Activated CD4-positive, alpha-beta T cell treated with anti-CD3 and anti-CD28 coated beads, Interleukin-2, amount 50 U/mL, for 4 hours (primary cell): ENCODE measurements around the gene COL2A1.
"Not testable (repeated sequence)": the region's sequence is repeated elsewhere in the genome, so short reads cannot be mapped to it uniquely, and the experiment has no call there.

Experiments
- DNase-seq, 2 experiments: peaks; one replicate each; pipeline ENCODE4 v3.0.0-alpha.2; 2020

COL2A1 gene

DNA sequence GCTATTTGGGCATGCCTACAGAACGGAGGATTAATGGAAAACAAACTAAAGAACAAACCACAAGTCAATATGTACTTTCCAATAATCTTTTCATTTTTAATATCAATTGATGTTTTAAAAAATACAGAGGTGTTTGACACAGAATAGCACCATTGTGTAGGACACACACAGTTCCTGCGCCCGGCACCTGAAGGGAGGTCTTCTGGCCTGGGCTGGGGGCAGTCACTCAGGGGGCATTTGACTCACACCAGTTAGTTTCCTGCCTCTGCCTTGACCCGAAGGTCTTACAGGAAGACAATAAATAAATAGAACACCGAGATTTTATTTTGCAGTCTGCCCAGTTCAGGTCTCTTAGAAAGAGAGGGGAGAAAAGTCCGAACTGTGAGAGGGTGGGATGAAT is 31.4 kb downstream of the COL2A1 start:
- DNase-seq: no peak

DNA sequence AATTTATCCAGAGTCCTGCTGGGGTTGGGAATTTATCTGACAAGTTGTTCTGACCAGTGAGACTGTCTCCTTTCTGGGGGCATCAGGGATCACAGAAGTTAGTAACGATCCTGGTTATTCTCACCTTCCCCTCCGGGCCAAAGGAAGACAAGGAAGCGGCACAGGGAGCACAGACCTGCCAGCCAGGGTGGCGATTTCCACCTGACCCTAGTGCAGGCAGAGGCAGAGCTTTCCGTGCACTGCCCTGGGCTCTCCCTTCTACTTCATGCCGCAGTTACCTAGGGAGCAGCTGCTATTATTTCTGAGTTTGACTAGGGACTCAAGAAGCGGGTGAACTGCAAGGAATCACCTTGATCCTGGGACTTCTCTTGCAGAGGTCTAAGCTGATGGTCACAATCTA is 33.4 kb downstream of the COL2A1 start:
- no peak for DNase-seq

DNA sequence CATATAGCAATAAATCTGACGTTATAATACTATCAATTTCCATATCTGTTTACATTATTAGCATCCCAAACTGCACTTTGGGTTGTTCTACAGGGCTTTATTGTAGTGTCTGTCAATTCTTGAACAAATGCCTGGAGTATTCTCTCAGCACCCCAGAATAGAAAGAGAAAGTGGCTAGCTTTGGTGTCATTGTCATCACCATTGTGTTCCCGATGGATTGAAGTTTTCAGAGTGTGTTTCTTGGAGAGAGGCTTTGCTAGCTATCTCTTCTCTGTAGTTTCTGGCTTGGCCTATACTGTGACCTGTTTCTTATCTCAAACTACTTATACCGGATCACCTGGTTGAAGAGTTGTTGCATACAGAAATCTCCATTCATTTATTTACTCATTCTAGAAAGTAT is 34.4 kb downstream of the COL2A1 start:
- no peak for DNase-seq

DNA sequence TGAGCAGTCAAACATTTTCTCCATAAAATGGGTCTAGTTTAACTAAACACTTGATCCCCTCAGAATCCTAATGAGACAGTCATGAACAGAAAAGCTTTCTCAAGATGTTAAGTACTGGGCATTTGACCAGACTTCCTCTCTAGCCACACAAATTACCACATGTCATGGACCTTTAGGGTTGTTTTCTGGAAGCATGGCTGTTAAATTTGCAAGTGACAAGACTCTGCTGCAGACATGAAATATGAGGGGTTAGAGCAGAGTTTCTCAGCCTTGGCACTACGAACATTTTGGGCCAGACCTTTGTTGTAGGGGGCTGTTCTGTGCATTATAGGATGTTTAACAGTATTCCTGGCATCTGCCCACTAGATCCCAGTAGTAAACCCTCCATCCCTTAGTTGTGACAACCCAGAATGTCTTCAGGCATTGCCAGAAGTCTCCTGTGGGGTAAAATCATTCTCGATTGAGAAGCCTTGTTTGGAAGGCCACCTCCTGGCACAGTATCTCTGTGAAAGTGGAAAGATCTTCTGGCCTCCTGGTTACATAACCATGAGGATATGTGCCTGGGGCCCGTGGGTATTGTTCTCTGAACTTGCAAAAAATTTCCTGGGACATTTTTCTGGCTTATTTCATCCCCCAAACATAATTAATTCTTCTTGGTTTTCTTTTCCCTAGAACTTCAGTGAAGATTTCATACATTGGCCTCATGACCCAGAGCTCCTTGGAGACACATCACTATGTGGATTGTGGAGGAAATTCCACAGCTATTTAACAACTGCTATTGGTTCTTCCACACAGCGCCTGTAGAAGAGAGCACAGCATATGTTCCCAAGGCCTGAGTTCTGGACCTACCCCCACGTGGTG is 36.6 kb downstream of the COL2A1 start:
- no peak for DNase-seq

DNA sequence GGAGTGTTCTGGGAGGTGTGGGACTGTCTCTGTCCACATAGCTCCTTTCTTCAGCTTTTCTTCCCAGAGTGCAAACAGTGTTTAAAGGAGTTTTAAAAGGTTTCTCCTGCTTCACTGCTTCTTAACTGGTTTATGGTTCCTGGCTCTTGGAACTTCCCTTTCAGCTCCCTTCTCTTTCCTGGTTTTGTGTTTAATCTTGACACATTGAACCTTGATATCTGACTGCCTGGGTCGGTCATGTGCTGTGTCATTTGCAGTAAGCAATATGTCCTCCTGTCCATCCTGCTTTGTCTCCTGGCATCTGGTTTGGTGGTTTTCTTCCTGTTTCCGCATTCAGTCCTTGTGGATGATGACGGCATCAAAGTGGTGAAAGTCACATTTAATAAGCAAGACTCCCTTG is 38.7 kb downstream of the COL2A1 start:
- DNase-seq: no peak

DNA sequence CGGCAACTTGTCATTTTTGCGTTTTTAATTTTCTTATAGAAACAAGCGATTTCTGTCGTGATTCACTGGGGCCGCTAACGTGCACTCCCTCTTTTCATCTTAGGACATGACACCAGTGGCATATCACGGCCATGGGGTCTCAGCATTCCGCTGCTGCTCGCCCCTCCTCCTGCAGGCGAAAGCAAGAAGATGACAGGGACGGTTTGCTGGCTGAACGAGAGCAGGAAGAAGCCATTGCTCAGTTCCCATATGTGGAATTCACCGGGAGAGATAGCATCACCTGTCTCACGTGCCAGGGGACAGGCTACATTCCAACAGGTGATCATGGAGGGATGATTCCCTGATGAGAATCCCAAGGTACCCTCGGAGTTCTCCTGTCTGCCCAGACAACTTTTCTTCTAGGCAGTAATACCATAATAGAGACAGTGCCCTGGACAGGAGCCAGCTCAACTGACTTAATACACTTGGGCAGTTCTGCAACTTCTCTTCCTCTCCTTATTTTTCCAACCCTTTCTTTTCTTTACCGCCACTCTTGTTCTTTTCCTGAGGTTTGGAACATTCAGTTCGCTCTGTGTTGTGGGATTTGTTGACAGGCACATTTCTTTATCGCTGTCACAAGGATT is 40.1 kb downstream of the COL2A1 start:
- DNase-seq: no peak

DNA sequence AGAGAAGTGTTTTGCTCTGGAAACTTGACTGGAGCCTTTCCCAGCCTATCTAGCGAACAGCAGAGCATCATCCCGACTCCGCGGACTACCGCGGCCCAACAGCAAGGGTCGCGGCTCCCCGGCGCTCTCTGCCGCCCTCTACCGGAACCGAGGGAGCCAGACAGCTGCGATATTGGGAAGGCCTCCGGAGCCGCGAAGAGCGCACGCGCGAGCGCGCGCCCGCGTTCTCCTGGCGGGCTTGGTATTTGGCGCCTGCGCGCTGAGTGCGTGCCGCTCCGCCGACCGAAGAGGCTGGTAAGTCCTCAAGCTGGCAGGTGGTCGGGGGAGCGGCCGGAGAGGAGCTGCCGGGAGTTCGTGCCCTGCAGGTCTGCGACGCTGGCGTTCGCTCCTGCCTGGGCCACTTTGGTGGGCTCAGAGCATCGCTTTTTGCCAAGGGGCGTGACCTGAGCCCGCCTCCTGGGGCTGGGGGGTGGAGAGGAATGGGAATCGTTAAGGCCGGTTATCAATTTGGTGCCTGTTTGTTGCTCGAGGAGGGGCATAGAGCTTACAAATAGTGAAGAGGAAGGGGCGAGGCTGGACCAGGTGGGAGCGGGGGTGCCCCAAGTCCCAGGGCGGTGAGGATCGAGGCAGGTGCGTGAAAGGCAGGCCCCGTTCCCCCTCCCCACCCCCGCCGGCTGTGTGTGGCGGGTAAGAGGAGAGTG is 40.8 kb downstream of the COL2A1 start, which contains the start of gene TMEM106C:
Gene TMEM106C (plus strand): TSS at position 257 of the 701 bp plus-strand sequence. CDS start 641 bp downstream, outside the sequence.
- peak; percentile 85 to 88 for DNase-seq

DNA sequence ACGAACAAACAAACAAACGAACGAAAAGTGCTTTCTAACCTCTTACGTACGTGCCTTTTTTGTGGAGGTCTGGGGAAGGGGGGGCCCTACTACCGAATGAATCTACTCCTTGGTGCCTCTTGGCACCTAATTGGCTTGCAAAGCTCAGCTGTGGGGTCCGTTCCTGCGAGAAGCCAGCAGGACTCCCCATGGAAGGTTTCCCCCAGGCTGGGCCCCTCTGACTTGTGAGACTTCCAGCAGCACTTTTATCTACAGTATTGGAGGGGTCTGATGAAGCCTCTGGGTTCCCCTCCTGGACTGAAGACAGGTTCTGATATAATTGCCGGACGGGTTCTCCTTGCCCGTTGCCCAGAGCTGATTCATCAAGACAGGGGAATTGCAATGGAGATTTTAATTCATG is 42.1 kb downstream of the COL2A1 start:
- no peak for DNase-seq

DNA sequence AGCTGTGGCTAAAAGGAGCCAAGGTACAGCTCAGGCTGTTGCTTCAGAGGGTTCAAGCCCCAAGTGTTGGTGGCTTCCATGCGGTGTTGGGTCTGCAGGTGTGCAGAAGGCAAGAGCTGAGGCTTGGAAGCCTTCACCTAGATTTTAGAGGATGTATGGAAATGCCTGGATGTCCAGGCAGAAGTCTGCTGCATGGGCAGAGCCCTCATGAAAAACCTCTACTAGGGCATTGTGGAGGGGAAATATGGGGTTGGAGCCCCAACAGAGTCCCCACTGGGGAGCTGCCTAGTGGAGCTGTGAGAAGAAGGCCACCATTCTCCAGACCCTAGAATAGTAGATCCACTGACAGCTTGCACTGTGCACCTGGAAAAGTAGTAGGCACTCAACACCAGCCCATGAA is 46.6 kb downstream of the COL2A1 start:
- DNase-seq: not testable (repeated sequence)

DNA sequence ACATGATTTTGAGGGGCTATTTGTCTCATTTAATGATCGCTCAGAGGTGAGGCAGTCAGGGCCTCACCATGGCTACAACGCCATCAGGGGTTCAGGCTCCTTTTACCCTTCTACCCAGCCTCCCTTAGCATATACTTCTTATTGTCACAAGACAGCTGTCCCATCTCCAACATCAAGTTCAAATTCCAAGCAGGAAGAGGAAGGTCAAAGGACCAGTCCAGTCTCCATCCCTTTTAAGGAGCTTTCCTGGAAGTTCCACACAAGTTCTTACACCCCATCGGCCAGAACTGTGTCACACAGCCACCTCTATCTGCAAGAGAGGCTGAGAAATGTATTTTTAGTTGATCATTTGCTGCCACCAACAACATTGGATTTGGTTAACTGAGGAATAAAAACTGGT is 49.2 kb downstream of the COL2A1 start:
- DNase-seq: no peak

DNA sequence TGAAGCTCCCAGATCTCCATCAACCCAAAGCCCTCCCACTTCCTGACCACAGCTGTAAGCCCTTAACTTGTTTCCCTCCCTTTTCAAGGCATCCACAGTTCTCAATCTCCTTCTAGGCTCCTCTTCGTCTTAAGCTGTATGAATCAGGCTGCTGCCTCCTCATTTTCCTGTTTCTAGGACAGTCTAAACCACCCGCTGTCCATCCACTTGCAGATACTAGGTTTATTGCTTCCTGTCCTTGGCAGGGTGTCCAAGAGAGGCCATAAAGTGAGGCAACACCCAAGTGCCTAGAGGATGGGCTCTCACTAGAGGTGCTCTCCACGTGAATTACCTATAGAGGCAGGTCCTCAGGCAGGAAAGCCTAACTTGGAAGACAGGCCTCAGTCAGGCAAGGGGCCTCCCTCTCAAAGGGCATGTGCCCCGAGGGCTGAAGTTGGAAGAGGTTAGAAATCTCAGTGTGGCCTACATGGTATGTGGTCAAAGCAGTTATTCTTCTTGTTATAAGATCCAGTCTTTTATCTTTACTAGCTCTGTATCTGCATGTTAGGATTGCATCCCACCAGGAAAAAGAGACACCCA is 49.7 kb downstream of the COL2A1 start:
- DNase-seq: no peak

DNA sequence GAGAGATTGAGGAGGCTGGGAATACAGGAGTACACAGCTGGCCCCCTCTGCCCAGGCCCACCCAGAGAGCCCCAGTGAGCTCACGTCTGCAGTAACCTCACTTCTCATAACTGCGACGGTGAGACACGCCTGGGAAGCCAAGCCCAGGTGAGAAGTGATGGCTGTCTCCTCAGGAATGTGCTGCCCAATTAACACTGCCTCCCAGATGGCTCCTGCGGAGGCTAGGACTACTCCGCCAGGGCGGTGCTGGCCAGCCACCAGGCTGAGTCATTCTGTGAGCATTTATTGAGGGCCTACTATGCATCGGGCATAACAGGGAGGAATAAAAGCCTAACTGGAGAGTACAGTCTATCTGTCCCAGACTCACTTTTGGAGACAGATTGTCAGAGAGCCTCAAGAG is 50.2 kb downstream of the COL2A1 start:
- DNase-seq: no peak

DNA sequence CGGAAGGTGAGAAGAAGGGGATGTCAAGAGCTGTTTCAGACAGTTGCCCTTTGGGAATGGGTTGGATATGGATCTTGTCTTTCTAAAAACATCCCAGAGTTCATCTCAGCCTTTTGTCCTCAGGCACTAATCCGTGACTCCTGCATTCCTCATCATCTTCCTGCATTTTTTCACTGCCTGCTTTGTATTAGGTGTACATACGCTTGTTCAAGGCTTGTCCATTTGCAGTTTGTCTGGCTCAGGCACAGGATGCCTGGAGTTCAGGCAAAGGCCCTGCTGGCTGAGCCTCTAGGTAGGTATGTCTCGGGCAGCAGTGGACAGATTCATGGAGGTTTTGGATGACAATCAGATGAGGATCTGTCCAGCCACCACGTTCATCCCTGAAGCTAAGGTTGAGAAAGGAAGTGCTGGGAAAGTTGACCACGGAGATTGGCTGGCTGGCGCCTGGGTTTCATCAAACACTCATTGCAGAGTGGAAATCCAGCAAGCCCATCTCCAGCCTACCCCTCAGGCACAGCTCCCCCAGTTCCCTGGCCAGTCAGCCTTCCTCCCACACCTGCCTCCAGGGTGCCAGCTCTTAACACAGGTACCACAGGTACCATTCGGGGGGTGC is 53.3 kb downstream of the COL2A1 start:
- DNase-seq: no peak

DNA sequence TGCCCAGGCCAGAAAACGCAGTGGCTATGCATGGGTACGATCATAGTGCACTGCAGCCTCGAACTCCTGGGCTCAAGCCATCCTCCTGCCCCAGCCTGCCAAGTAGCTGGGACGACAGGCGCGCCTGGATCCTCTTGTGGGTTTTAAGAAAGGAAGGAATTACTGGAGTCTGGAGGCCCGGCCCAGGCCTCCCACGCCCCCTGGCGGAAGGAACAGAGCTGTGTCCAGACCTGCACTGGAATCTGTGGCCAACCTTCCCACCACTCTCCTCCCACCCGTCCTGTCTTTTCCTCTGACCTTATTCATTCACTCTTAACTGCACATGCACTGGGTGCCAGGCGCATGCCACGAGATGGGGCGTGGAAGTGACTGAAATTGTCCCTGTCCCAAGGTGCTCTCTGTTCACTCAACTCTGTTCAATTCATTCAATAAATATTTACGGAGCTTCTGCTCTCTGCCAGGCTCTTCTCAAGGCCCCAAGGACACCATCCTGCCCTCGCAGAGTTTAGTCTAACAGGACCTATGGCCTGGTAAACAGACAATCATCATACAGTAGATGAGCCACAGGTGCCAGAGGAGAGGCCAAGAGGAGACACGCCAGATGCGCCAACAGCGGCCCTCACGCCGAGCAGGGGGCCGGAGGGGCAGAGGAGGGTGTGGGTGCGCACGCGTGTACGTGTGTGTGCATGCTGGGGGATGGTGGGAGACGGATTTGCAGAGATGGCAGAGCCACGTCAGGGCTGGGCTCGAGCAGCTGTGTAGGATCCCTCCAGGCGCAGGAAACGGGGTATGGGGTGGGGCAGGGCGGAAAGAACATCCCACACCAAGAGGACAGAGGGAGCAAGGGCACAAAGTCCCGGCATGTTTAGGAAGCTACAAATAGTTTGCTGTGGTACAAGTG is 54.6 kb downstream of the COL2A1 start:
- DNase-seq: peak; percentile 37 to 38

DNA sequence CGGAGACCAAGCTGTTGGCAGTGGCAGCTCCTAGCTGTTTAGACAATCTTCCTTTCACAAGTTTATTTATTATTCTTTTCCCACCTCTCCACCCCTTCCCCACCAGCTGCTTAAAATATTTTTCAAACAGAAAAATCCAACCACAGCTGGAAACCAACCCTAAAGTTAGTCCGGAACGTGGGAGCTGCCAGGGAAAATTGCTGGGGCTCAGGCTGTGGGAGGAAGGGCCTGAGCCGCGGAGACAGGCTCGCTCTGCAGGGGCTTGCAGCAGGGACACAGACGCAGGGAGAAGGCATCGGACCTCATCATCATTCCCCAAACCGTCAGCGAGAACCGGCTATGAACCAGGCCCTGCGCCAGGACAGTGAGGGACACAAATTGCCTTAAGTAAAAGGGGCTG is 56.9 kb downstream of the COL2A1 start:
- no peak for DNase-seq

DNA sequence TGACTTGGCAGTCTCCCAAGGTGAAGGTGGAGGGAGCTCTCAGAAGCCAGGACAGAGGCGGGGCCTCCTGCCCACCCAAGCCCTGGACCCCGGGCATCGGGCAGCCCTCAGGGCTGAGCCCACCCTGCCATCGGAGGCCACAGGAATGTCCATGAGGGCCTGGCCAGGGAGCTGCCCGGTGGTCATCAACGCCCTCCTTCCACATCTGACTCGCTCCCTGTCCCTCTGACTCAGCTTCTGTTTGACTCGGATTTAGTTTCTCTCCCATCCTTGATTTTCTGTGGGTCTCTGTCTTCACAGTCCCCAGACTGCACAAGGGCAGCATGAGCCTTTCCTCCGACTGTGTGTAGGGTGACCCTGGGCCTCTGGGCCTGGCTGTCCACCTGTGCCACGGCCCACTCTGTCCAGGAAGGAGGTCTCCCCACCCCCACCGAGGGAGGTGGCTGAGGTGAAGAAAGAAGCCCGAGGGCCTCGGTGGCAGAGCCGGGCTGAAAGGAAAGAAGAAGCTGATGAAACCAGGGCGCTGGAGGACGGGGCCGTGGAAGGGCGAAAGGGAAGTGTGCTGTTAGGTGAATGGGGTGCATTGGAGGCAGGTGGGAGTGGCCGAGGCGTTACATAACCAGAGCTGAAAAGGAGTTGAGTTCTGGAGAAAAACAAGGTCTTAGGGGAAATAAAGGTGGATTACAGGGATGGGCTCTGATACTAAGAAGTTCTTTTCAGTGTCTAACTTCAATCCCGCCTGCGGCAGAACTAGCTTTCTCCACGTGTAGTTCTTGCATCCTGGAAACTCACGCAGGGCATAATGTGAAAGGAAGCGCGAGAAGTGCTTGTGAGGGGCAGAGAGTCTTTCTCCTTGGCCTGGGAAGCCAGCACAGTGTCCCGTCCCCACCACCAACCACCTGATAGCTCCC is 57.6 kb downstream of the COL2A1 start:
- no peak for DNase-seq

DNA sequence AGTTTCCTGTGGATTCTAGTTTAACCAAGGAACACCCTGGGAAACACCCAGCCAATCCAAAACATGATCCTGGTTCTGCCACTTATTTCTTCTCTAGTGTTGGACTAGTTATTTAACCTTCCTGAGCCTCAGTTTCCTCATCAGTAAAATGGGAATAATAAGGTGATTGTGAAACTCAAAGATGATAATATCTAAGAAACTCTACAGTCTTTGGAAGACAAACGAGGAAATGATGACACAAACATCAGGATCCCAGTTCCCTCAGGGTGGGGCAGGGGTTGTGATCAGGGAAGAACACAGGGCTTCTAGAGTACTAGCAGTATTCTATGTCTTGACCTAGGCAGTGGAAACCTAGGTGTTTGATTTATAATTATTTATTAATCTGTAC is 58.9 kb downstream of the COL2A1 start:
- no peak for DNase-seq

DNA sequence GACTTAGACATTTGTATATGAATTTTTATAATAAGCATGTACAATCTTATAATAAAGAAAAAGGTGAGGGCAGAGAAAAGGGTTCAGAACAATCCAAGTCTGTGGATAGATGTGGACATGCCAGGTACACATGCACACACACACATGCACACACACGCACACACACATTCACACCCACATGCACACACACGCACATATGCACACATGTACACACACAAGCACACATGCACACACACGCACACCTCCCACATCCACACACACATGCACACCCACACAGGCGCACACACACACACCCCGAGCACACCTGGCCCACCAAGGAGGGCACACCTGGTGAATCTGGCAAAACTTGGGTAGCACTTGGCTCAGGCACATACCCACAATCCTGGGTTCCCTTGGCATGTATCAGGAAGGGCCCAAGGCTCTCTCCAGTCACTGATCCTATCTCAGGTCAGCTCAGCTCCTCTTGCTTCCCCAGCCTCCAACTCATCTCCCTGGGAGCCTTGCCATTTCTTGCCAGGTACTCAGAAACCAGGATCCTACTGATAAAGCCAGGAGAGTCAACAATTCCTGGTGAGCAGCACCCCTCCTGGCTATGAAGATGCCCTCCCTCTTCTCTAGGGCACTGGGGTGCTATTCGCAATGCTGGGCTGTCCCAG is 59.5 kb downstream of the COL2A1 start:
- DNase-seq: no peak

DNA sequence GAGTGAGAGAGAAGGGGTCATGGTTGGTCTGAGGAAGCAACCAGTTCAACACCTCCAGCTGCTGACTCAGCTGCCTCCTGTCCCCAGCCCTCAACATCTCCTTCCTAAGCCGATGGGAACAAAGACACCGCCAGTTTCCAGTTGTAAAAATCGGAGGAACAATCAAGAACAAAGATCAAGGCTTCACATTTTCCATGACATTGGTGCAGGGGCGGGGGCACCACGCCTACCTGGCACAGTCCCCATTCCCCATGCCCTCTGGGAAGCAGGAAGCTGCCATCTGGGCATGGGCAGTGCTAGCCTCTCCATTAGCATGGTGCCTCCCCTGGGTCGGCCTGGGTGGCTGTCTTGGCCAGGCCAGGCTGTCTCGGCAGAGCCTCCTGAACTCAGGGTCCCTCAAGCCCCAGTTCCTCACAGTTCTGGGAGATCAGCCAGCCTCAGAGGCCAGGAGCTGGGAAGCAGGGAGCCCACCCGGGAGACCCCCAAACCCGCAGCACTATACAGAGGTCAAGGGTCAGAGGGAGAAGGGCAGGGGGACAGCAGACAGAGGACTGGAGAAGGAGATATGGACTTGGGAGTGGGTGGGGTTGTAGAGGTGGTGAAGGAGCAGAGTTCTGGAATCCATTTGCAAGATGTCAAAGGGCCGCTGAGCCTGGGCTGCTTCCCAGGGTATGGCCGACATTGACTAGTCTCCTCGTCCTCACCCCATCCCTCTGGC is 60.5 kb downstream of the COL2A1 start:
- no peak for DNase-seq
